NCI-H1105 (cell line): ENCODE data around the gene CXCR5.
"Not testable (repeated sequence)": the region's sequence is repeated elsewhere in the genome, so short reads cannot be mapped to it uniquely, and the experiment has no call there.

Experiments used
- DNase-seq: peaks from one replicate; lab custom pipeline; 2025; lab: John Stamatoyannopoulos, UW

CXCR5 gene, protein sequence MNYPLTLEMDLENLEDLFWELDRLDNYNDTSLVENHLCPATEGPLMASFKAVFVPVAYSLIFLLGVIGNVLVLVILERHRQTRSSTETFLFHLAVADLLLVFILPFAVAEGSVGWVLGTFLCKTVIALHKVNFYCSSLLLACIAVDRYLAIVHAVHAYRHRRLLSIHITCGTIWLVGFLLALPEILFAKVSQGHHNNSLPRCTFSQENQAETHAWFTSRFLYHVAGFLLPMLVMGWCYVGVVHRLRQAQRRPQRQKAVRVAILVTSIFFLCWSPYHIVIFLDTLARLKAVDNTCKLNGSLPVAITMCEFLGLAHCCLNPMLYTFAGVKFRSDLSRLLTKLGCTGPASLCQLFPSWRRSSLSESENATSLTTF

DNA sequence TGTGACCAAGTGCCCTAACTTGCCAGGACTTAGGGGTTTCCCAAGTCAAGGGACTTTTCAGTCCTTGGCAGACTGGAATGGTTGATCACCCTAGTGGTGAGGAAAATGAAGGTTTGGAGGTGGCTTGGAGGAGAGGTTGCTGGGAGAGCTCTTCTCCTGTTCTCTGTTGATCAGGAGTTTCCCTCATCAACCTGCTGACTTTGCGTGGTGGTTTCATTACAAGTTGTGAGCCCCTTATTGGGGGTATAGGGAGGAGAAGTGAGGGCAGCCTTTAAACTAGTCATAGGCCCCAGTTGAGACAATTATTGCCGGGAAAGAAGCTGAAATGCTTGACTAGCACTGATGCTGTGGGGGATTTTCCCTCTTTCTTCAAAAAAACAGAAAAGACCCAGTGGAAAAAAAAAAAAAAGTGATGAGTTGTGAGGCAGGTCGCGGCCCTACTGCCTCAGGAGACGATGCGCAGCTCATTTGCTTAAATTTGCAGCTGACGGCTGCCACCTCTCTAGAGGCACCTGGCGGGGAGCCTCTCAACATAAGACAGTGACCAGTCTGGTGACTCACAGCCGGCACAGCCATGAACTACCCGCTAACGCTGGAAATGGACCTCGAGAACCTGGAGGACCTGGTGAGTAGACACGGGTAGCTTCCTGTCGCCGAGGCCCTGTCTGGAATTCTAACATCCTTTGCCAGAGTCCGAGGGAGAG is at the start of gene CXCR5:
TSS of gene CXCR5 (plus strand) at position 525 of the 704 bp plus-strand sequence. CDS start at position 575, 50 bp downstream.
- DNase-seq: no peak

DNA sequence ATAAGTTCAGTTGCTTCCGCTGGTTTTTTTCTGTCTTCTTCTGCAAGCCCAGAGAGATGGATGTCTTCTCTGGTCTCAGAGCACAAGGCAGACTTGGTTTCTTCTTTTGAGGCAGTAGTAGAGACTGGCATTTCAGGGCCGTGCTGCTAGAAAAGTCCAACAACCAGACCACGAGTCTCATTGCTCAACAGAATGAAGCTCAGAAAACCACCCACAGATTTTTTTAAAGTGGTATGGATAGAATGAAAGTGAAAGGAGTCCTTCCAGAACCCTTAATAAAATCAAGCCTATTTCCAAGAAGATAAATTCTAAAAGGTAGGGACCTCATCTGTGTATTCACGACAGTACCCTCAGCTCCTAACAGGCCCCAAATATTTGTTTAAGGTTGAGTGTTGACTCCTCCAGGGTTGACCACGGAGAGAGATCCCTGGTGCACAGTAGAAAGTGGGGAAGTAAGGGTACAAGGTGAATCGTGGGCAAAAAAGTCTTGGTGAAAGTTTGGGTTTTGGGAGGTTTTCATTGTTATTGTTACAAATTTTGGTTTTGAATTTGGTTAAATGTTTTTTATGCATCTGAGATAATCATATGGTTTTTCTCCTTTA is 49.2 kb upstream of the CXCR5 start:
- no peak for DNase-seq

DNA sequence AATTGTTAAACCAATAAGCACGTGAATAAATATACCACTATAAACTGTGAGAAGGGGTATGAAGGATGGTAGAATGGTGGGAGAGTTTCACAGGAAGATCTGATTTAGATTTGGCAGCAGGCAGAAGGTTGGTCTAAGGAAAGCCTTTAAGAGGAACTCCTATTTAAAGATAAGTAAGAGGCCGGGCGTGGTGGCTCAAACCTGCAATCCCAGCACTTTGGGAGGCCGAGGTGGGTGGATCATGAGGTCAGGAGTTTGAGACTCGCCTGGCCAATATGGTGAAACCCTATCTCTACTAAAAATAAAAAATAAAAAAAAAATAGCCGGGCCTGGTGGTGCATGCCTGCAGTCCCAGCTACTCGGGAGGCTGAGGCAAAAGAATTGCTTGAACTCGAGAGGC is 45.8 kb upstream of the CXCR5 start:
- DNase-seq: no peak

DNA sequence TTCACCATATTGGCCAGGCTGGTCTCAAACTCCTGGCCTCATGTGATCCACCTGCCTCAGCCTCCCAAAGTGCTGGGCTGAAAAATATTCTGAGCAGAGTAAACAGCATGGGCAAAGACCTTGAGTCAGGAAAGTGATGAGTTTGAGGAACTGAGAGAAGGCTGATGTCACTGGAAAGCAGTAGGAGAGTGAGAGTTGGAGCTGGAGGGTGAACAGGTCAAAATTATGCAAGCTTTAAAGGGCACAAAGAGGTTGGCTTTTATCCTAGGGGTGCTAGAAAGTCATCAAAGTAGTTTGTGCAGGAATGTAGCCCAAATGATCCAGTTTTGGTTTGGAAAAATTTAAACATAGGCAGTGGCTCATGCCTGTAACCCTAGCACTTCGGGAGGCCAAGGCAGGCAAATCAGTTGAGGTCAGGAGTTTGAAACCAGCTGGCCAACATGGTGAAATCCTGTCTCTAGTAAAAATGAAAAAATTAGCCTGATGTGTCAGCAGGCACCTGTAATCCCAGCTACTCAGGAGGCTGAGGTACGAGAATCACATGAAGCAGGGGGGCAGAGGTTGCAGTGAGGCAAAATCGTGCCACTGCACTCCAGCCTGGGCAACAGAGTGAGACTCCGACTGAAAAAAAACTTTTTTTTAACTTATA is 44.7 kb upstream of the CXCR5 start:
- no peak for DNase-seq

DNA sequence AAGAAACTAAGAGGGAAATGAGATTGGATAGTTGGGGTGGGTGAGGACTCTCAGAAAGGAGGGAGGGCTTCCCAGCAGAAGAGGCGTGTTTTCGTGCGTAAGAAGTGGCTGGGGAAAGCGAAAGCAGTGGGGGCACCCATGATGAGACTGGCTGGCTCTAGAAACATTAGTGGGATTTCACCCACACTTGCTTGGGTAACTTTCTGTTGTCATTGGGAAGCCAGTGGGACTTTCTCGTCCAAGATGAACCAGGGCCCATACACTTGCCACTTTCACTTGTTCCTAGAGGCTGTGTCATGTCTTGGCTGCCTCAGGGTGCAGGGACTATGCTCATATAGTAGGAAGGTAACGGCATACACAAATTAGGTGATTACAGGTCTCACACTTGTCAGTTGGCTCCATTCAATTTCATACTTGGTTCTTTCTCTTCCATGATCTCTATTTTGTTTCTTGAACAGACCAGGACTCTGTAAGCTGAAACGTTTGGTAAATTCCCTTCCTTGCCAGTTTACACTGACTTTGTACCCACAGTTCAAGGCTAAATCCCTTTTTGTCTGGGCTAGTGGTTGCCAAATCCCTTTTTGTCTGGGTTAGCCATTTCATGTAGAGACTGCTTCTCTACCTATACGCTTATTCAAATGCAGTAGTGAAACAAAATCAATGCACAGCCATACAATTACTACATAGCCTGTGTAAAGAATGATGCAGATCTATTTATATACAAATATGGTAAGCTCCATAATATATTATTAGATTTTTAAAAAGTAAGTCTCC is 42.0 kb upstream of the CXCR5 start:
- DNase-seq: no peak

DNA sequence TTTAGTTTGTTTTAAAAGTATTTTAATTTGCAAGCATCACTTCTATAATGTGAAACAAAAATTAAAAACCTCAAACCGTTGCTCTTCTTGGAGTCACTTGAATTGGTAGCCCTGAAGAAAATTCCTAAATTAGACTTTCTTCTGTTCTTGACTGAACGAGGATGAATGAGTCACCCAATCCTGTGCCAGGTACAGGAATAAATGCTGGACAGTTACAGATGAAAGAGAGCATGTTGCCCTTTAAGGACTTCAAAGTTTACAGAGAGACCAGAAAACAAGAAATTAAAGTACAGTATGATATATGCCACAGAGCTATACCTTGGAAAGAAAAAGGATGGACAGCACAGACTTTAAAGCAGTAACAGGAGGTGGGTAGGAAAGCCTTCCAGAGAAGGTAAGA is 41.3 kb upstream of the CXCR5 start:
- DNase-seq: no peak

DNA sequence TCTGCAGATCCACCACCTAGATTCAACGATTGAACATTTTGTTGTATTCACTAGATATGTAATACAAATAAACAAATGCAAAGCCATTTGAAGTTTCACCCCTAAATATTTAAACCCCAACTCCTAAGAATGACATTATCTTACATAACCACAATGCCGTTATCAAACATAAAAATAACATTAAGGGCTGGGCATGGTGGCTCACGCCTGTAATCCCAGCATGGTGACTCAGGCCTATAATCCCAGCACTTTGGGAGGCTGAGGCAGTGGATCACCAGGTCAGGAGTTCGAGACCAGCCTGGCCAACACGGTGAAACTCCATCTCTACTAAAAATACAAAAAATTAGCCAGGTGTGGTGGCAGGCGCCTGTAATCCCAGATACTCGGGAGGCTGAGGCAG is 40.8 kb upstream of the CXCR5 start:
- DNase-seq: not testable (repeated sequence)

DNA sequence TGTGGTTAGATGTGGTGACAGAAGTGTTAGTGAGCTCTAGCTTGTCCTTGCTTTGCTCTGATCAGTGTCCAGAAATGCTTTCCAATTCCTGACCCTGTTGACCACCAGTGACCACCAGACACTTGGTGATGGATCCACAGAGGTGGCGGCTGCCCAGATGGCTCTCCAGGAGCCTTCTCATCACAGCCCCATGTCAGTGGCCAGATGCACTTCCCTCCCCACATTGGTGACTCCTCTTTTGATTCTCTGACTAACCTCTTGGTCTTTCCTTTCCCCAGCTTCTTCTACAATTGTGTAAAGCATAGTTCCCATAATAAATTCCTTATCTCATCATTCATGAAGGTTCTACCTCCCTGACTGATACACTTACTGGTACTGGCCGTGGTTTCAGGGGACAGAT is 40.1 kb upstream of the CXCR5 start:
- no peak for DNase-seq

DNA sequence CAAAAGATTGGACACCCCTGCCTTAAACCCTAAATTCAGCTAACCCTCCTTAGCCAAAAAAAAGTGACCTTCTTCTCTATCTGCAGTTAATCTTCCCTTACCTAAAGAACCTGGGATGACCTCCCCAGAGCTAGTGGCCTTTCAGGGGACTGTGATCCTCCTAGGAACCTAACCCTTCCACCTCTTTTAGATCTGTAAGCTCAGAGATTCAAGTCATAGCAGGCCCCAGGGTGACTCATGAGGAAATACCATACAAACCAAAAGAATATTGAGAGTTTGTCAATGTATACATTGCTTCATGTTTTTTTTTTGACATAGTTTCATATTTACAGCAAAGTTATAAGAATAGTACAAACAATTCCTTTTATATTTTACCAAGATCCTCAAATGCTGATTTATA is 38.3 kb upstream of the CXCR5 start:
- DNase-seq: no peak

DNA sequence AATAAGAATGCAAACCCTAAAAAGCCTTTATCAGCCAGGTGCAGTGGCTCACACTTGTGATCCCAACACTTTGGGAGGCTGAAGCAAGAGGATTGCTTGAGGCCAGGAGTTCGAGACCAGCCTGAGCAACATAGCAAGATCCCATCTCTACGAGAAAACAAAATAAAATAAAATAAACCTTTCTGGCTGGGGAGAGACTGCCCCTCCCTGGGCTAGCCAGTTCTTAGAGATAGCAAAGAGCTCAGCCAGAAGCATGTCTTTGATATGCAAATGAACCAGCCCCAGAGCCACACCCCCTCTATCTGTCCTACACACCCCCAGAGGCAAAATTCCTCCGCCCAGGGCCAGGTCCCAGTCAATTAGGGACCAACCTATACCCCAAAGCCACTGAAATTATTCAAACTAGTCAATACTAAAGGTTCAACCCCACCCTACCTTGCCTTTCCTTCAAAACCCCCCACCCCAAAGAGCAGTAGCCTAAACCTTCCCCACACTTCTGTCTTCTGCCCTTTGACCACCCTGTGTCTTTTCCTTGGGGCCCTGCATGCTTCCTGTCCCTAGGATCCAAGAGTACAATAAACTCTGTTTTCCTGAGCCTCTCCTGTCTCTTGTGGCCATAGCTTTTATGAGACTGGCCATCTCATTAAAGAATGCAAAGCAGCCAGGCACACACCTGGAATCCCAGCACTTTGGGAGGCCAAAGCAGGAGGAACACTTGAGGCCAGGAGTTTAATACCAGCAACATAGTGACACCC is 37.3 kb upstream of the CXCR5 start:
- DNase-seq: no peak

DNA sequence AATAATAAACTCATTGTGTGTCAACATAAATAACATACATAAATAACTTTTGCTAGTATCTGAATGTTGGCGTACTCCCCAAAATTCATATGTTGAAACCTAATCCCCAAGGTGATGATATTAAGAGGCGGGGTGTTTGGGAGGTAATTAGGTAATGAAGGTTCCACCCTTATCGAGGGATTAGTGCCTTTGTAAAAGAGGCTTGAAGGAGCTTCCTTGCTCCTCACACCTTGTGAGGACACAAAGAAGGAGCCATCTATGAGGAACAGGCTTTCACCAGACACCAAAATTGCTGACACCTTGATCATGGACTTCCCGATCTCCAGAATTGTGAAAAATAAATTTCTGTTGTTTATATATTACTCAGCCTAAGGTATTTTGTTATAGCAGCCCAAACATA is 33.9 kb upstream of the CXCR5 start:
- DNase-seq: no peak

DNA sequence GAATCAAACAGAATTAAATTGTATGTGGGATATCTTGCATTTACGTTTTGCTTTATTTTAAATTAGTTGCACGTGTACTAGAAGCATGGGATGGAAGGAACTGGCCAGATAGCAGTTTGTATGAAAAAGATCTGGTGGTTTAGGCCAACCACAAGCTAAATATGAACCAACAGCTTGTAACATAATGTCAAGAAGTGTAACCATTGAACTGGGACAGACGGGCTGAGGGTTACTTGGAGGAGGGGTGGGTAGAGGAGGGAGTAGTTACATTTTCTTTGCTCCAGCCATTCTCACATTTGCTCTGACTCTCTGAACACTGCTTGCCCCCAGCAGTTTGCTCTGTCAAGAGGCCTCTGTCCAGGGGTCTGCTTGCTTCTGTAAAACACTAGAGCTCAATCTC is 31.7 kb upstream of the CXCR5 start:
- no peak for DNase-seq

DNA sequence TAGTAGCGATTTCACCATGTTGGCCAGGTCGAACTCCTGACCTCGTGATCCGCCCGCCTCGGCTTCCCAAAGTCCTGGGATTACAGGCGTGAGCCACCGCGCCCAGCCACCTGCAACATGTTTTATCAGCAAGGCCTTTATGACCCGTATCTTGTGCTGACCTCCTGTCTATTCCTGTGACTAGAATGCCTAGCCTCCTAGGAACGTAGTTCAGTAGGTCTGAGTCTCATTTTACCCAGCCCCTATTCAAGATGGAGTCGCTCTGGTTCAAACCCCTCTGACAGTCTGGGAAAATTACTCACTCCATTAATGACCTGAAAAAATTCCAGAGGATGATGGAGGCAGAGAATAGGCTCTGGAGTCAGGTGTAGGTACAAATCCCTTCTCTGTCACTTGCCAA is 30.0 kb upstream of the CXCR5 start:
- DNase-seq: no peak

DNA sequence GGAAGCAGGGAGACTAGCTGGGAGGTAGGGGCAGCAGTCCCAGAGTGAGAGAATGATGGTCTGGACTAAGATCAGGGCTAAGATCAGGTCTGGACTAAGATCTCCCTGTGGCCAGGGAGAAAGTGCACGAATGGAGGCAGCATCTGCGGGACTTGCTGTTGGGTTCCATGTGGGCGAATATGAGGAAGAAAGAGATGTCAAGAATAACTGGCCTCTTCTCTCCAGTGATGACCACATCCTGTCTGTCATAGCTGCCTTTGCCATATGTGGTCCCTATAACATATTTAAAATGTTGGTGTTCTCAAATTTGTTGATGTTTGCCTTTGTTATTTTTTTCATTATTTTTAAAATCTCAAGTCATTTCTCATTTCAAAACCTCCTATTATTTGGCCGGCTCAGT is 27.4 kb upstream of the CXCR5 start:
- DNase-seq: no peak

DNA sequence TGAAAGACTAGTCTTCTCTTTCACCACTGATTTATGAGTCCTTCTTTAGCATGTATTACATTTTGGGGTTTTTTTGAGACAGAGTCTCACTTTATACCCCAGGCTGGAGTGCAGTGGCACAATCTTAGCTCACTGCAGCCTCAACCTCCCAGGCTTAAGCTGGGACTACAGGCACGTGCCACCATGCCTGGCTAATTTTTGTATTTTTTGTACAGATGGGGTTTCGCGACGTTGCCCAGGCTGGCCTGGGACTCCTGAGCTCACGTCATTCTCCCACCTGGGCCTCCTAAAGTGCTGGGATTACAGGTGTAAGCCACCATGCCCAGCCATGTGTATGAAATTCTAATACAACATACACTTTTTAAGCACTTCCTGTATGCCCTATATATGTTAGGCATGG is 26.3 kb upstream of the CXCR5 start:
- no peak for DNase-seq

DNA sequence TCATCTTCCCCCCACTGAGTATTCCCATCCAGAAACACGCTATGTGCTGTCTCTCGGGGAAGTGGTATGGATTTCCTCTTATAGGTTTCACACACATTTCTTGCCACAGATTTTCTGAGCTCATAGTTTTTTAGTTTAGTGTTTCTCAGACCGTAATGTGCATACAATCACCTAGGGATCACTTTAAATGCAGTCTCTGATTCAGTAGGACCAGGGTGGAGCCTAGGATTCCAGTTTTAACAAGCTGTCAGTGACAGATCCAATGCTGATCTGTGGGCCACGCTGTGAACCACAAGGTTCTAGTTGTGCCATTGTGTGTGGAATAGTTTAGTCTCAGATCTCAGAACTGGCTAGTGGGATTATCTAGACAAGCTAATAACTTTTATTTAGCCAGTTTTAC is 23.7 kb upstream of the CXCR5 start:
- DNase-seq: no peak

DNA sequence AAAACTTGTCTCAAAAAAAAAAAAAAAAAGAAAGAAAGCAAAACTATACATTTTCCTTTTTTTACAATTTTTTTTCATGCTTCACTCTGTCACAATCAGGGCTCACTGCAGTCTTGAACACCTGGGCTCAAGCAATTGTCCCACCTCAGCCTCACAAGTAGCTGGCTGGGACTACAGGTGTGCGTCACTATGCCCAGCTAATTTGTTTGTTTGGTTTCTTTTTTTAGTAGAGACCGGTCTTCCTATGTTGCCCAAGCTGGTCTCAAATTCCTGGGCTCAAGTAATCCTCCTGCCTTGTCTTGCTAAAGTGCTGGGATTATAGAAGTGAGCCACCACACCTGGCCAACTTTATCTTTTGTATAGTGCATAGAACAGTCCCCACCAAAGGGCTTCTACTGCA is 15.0 kb upstream of the CXCR5 start:
- DNase-seq: no peak

DNA sequence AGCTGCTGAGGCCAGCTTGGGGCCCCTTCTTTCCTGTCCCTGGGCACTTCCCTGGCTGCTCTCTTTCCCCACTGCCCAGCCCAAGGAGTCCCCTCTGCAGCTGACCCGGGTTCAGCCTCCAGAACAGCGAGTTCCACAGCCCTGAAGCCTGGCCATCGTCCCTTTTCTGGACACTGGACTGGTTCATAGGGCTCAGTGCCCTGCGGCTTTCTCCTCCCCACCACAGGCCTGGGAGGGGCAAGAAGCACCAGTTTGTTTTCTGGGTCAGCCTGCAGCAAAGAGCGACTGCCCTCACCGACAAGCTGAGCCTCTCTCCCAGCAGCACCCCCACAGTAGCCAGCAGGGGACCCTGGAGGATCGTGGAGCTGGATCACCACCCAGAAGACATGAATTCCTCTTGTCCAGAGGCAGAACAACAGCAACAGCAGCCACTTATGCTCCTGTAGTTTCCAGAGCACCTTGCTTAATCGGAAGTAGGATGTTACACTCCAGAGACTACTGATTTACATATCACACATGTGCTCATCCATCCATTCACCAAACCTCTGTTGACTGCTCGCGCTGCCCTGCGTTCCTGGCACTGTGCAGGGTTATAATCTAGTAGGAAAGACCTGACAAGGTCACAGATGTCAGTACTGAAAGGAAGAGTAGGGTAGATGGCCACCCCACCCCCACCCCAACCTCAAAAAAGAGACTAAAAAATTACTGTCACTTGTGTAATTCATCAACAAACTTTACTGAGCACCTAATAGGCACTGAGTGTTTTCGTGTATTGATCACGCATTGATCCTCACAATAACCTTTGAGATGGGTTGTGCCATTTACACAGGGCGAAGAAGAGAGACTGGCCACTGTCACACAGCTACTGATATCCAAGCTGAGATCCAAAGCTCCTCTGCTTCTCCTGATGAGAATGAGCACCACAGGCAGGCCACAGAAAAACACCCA is 13.0 kb upstream of the CXCR5 start:
- no peak for DNase-seq

DNA sequence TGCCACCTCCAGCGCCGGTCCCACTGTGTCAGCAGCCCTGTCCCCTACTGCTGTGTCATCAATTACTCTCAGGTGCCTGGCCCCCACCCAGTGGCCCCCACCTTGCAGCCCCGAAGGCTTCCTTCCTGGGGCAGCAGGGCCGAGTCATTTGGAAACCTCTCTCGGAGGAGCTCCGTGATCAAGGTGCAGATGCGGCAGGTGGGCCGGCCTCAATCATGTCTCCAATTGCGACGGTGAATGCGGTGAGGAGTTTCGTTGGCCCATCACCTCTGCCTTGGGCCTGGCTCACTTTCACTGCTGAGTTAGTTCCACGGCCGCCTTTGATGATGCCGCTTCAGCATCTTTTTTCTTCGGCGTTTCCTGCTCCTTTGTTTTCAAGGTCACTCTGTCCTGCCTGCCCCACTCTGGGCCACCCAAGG is 11.3 kb upstream of the CXCR5 start:
- DNase-seq: no peak

DNA sequence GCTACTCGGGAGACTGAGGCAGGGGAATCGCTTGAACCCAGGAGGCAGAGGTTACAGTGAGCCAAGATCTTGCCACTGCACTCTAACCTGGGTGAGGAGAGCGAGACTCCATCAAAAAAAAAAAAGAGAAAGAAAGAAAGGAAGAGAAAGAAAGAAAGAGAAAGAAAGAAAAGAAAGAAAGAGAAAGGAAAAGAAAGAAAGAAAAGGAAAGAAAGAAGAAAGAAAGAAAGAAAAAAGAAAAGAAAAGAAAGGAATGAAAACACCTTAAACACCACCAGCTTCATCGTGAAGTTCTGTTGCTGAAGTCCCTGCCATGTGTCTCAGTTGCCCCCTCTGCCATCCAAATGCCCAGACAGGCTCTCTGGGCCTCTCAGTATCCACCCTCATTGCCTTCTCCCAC is 9.9 kb upstream of the CXCR5 start:
- no peak for DNase-seq
